ENCODE results near the gene SPIN2B.

- TF ChIP-seq CTCF (conservative IDR thresholded peaks at IDR 0.05; ENCODE audit: low read depth, low read length) = no peak
- TF ChIP-seq EZH2 (IDR thresholded peaks at IDR 0.05; ENCODE audit: borderline replicate concordance, low read depth, low read length, poor library complexity, severe bottlenecking) = no peak
These were observed 16.2 kb upstream of the SPIN2B start for GRCh38 chrX:57137501-57137900.

Data from A673 (cell line).